GM18498 (cell line): Measurements from ENCODE around the gene CYRIA.

ENCODE experiments used
- ATAC-seq: cut with Tn5 transposase; IDR thresholded peaks from one replicate; pipeline ENCODE4 v1.9.1; 2021; ENCODE audit warnings: mild to moderate bottlenecking, moderate library complexity; ENCODE audit not compliant: unreplicated experiment

Gene CYRIA

DNA sequence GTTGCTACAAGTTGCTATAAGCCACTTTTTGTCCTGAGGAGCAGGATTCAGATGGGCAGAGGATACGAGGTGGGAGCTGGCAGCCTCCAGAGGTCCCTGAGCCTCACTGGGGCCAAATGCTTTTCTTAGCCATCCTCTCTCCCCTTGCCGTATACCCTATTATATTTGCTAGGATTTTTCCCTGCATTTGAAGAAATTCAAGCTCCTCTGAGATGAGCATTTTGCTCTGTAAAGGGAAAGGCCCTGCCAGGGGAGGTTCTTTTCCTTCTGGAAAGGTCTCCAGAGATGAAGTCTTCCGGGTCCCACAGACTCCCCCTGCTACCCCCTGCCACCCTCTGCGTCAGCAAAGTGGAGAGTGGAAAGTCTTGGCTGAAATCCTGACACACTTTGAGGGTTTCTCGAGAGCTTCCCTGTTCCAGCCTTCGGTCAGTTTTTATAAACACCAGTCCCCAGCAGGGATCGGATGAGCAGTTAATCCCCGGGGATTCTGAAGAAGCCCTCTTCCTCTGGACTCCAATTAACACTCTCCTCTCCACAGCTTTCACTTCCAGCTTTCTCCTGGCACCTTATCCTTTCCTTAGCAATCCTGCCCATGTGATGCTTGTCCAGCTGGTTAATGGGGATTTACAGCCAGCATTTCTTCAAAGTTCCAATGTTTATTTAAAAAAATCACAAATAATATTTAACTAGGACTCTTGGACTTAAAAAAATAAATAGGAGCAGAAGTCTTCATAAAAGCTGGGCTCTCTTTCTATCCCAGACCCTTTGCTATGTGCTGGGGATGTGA lies 13.1 kb downstream of the CYRIA start:
- no peak for ATAC-seq

GRCh38 chr2:16650287-16651249 lies 15.1 kb downstream of the CYRIA start:
- ATAC-seq, result no peak

DNA sequence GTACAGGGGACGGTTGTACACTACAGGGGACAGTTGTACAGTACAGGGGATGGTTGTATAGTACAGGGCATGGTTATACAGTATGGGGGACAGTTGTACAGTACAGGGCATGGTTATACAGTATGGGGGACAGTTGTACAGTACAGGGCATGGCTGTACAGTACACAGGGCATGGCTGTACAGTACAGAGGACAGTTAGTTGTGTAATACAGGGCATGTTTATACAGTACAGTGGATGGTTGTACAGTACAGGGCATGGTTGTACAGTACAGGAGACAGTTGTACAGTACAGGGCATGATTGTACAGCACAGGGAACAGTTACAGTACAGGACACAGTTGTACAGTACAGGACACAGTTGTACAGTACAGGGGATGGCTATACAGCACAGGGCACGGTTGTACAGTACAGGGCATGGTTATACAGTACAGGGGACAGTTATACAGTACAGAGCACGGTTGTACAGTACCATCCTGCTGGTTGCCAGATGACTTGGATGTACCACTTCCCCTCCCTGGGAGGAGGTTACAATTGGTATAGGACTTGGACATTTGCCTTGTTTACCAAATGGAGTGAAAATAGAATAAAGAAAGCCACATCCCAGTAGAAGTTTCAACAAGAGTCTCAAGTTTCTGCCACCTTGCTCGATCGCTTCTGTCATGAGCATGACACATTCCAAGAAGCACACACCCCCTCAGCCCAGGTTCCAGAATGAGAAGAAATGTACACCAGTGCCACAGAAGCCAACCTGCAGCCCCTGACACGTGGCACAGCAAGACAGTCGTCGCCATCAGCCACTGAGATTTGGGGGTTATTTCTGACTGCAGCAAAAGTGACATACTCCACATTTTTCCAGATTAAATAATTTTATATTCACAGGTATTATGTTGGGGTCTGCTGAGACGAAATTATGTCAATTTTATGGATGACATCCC lies 16.0 kb downstream of the CYRIA start:
- no peak for ATAC-seq

- ATAC-seq, result no peak
Observed at GRCh38 chr2:16647992-16648617, 17.5 kb downstream of the CYRIA start.

GRCh38 chr2:16645775-16646559 lies 19.7 kb downstream of the CYRIA start:
- ATAC-seq, result no peak

DNA sequence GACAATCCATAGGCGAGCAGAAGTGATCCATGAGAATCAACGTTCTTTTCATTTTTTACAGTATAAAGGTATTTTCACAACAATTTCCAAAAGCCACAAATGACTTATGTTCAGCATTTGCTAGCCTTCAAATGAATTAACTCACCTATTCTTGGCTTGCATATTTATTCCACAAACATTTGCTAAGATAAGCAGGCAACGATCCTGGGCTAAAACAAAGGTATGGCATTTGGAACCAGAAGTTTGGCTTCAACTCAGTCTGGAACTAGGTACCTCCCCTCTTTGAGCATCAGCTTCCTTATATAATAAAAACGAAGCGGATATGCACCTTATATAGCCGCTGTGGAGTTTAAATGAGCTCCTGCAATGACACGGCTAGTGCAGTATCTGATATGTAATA lies 20.5 kb downstream of the CYRIA start:
- no peak for ATAC-seq

GRCh38 chr2:16644221-16644925 lies 21.3 kb downstream of the CYRIA start:
- ATAC-seq, result no peak

- no peak for ATAC-seq
Observed at GRCh38 chr2:16643099-16643498, 22.5 kb downstream of the CYRIA start.

GRCh38 chr2:16642088-16642487 lies 23.5 kb downstream of the CYRIA start:
- ATAC-seq, result no peak

- ATAC-seq, result no peak
Observed at GRCh38 chr2:16641509-16641908, 24.1 kb downstream of the CYRIA start.

DNA sequence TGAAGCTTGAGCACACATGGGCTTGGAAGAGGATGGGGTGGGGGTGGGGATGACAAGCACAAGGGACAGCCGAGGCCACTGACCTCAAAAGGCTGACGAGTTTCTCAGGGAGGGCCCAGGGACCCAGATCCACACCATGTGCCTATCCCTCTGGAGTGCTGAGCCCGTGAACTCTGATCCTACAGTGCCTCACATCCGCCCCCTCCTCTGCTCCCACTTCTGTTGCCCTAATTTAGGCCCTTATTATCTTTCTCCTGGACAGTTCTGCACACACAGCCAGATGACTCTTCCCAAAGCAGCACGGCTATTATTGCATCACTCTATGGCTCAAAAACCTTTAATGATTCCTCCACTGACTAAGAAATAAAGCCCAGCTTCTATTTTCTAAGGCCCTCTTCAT lies 24.8 kb downstream of the CYRIA start:
- no peak for ATAC-seq

GRCh38 chr2:16640001-16640700 lies 25.5 kb downstream of the CYRIA start:
- no peak for ATAC-seq

DNA sequence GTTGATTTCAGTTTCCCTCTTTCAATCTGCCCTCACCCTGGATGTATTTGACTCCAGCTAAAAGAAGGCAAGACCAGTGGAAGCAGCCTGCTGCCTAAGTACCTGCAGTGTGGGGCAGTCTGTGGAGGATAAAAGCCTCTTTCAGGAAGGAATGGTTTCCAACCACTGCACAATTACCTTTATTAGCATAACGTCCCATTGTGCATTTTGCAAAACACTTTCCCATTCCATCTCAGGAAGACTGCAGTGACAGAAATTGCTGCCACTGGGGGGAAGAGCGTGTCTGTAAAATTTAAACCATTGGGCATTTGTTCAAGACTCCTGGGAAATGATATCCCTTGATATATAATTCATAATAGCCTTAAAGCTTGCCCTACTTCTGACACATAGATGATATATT lies 26.2 kb downstream of the CYRIA start:
- ATAC-seq, result no peak

DNA sequence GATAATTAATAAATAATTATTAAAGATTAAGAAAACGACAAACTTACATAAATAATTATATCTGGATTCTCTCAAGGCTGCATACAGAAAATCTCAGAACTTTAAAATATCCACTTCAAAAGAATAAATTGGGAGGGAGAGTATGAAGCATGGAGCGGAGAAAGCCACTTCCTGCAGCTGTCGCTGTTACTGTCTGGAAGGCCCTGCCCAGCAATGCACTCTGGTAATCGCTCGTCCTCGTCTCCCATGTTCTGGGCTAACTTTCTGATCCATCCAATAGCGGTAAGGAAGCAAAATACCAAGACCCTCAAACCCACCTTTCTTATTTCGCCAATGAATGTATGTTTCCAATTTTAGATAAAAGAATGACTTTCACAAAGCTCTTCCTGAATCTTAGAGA lies 26.7 kb downstream of the CYRIA start:
- no peak for ATAC-seq

DNA sequence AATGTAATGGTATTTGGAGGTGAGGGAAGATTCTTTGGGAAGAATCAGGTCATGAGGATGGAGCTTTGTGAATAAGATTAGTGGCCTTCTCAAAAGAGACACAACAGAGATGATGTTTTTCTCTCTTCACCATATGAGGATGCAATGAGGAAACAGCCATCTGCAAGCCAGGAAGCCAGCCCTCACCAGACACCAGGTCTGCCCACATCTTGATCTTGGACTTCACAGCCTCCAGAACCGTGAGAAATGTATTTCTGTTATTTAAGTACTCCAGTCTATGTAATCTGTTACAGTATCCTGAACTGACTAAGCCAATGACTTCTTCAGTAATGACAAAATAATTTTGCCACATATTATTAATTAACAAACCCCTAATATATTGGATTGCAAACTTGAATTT lies 28.3 kb downstream of the CYRIA start:
- ATAC-seq, result no peak

- no peak for ATAC-seq
Observed at GRCh38 chr2:16635791-16636699, 29.6 kb downstream of the CYRIA start.
